HepG2 (cell line): Measurements from ENCODE around the gene RNF150. TPM values are rescaled to one million over a fixed set of nuclear protein-coding genes. Genes with fewer than 3 reads are reported as not detected.

Source experiments
- ATAC-seq: fragments of 200-7000 bp; cut with Tn5 transposase; 3 replicates; pipeline ENCODE4 v1.9.1; 2020; ENCODE audit warnings: mild to moderate bottlenecking, moderate library complexity
- BruUV-seq: library from RNA; stranded (reverse); fragments of 400-500 nt; replicated peaks from 2 replicates; lab custom pipeline; 2021; lab: Mats Ljungman, UMichigan
- CTCF ChIA-PET: fragments of 300-600 bp; formaldehyde crosslinking; extraction: SDS; loops from one replicate; lab custom pipeline; 2021; ENCODE audit warnings: low total read pairs, inconsistent platforms, low intra/inter-chr PET ratio; lab: Yijun Ruan, JAX
- POLR2A ChIA-PET: fragments of 350-600 bp; sonication (Branson Sonifier 250); formaldehyde crosslinking; loops from one replicate; lab custom pipeline; 2020; ENCODE audit warnings: antibody characterized with exemption, inconsistent platforms; lab: Yijun Ruan, JAX
- DNase-seq: peaks from one replicate; pipeline ENCODE4 v3.0.0-alpha.2; 2015; ENCODE audit warnings: low spot score
- FAIRE-seq: peaks from 3 replicates; lab custom pipeline; 2011; peaks lifted over from hg19 to GRCh38; lab: Jason Lieb, UNC
- H2AFZ ChIP-seq: one replicate; pipeline ENCODE4 v1.6.1; 2011; ENCODE audit warnings: low read length, inconsistent platforms
- H3K27ac ChIP-seq: fragments of 300-600 bp; 3 replicates; pipeline ENCODE4 v1.8.0; 2011; ENCODE audit warnings: mixed run types, mild to moderate bottlenecking, mixed read lengths, low read length, inconsistent platforms; ENCODE audit not compliant: insufficient read depth; ENCODE audit errors: extremely low read length
- H3K27me3 ChIP-seq, 2 experiments: fragments of 200-600 bp in 1 of 2; 2 replicates in 1 of 2; 3 replicates in 1 of 2; pipeline versions ENCODE4 v1.6.0 to v1.8.0; 2011; ENCODE audit warnings: low read length in 2 of 2, mild to moderate bottlenecking in 2 of 2, moderate library complexity in 2 of 2, inconsistent platforms in 1 of 2; ENCODE audit not compliant: insufficient read depth in 2 of 2, control insufficient read depth in 1 of 2
- H3K36me3 ChIP-seq, 2 experiments: fragments of 200-600 bp in 1 of 2; replicated peaks in 1 of 2; 2 replicates in 1 of 2; 3 replicates in 1 of 2; pipeline versions ENCODE4 v1.5.1 to v1.8.0; 2011; ENCODE audit warnings: low read length in 2 of 2, inconsistent platforms in 1 of 2; ENCODE audit not compliant: insufficient read depth in 2 of 2, control insufficient read depth in 1 of 2
- H3K4me1 ChIP-seq: 2 replicates; pipeline ENCODE4 v1.5.1; 2012; ENCODE audit warnings: low read length, inconsistent platforms; ENCODE audit not compliant: insufficient read depth
- H3K4me2 ChIP-seq: 2 replicates; pipeline ENCODE4 v1.6.0; 2011; ENCODE audit warnings: low read depth, low read length, inconsistent platforms
- H3K4me3 ChIP-seq, 3 experiments: fragments of 200-600 bp in 1 of 3; sonication (generic), shearing (Covaris generic) in 1 of 3; replicated peaks in 1 of 3; 2 replicates each; pipeline ENCODE4 v1.5.1; 2011 to 2016; ENCODE audit warnings: low read length in 3 of 3, inconsistent platforms in 2 of 3, low read depth in 2 of 3, mild to moderate bottlenecking in 2 of 3, control low read depth in 1 of 3, mixed read lengths in 1 of 3; ENCODE audit not compliant: insufficient read depth in 1 of 3
- H3K79me2 ChIP-seq: one replicate; pipeline ENCODE4 v1.6.1; 2011; ENCODE audit warnings: low read length, inconsistent platforms; ENCODE audit not compliant: insufficient read depth
- H3K9ac ChIP-seq: 2 replicates; pipeline ENCODE4 v1.6.0; 2011; ENCODE audit warnings: mild to moderate bottlenecking, low read depth, low read length, inconsistent platforms; ENCODE audit not compliant: insufficient read depth
- H3K9me3 ChIP-seq: 2 replicates; pipeline ENCODE4 v1.5.1; 2012; ENCODE audit warnings: mild to moderate bottlenecking, low read length
- H4K20me1 ChIP-seq: 2 replicates; pipeline ENCODE4 v1.6.0; 2011; ENCODE audit warnings: inconsistent platforms, mild to moderate bottlenecking, low read length, moderate library complexity; ENCODE audit not compliant: insufficient read depth
- AKNA ChIP-seq: sonication (generic); formaldehyde crosslinking; IDR thresholded peaks from 2 replicates; pipeline ENCODE4 v1.4.0; 2020; ENCODE audit warnings: missing genetic modification reagents, borderline replicate concordance
- ASH2L ChIP-seq: fragments of 300-600, 200-600 bp; sonication (generic); IDR thresholded peaks from 2 replicates; pipeline ENCODE4 v1.7.0; 2017; ENCODE audit warnings: low read depth, mild to moderate bottlenecking, moderate library complexity, mixed read lengths, low read length; ENCODE audit not compliant: insufficient read length
- BRD4 ChIP-seq: sonication (generic); formaldehyde crosslinking; IDR thresholded peaks from 2 replicates; pipeline ENCODE4 v1.4.0; 2020; ENCODE audit warnings: missing genetic modification reagents
- GTF2F1 ChIP-seq: fragments of 150-350 bp; IDR thresholded peaks from 2 replicates; pipeline ENCODE4 v1.6.1; 2014; ENCODE audit warnings: low read length
- HNF1B ChIP-seq: sonication (generic); formaldehyde crosslinking; IDR thresholded peaks from 2 replicates; pipeline ENCODE4 v1.5.1; 2020; ENCODE audit warnings: mild to moderate bottlenecking, moderate library complexity, missing genetic modification reagents
- NCOA5 ChIP-seq: sonication (generic); formaldehyde crosslinking; IDR thresholded peaks from 2 replicates; pipeline ENCODE4 v1.4.0; 2020; ENCODE audit warnings: missing genetic modification reagents
- NFATC3 ChIP-seq: sonication (generic); formaldehyde crosslinking; IDR thresholded peaks from 2 replicates; pipeline ENCODE4 v1.5.1; 2020; ENCODE audit warnings: mild to moderate bottlenecking, missing genetic modification reagents
- RAD51 ChIP-seq: fragments of 450-650 bp; IDR thresholded peaks from 2 replicates; pipeline ENCODE4 v1.6.1; 2016; ENCODE audit warnings: borderline replicate concordance
- SNAI1 ChIP-seq: sonication (generic); formaldehyde crosslinking; IDR thresholded peaks from 2 replicates; pipeline ENCODE4 v1.5.0; 2020; ENCODE audit warnings: mild to moderate bottlenecking, missing genetic modification reagents, borderline replicate concordance
- ZBTB2 ChIP-seq: sonication (generic); formaldehyde crosslinking; IDR thresholded peaks from 2 replicates; pipeline ENCODE4 v1.8.0; 2022; ENCODE audit warnings: low read depth, missing genetic modification reagents
- ZNF160 ChIP-seq: sonication (generic); formaldehyde crosslinking; IDR thresholded peaks from 2 replicates; pipeline ENCODE4 v1.8.0; 2022; ENCODE audit warnings: mild to moderate bottlenecking, inconsistent platforms, missing genetic modification reagents
- ZNF761 ChIP-seq: sonication (generic); formaldehyde crosslinking; conservative IDR thresholded peaks from 2 replicates; pipeline ENCODE4 v1.4.0; 2020; ENCODE audit warnings: mild to moderate bottlenecking, missing genetic modification reagents
- ZNF775 ChIP-seq: sonication (generic); formaldehyde crosslinking; IDR thresholded peaks from 2 replicates; pipeline ENCODE4 v1.4.0; 2020; ENCODE audit warnings: missing genetic modification reagents, mild to moderate bottlenecking, moderate library complexity, borderline replicate concordance
- ZNF792 ChIP-seq: IDR thresholded peaks from 2 replicates; pipeline ENCODE4 v1.6.1; 2016
- ZSCAN31 ChIP-seq: sonication (generic); formaldehyde crosslinking; IDR thresholded peaks from 2 replicates; pipeline ENCODE4 v1.5.0; 2020; ENCODE audit warnings: low read depth, mild to moderate bottlenecking, missing genetic modification reagents
- WGBS: methylation state at CpG from one replicate; pipeline ENCODE4 v1.1.6; 2017; ENCODE audit warnings: low lambda C conversion rate; 5-methylcytosine and 5-hydroxymethylcytosine counted together
- in situ Hi-C: cut with HindIII; loops from 2 replicates; pipeline ENCODE4 v1.10.0; 2017; ENCODE audit warnings: low pct_unique_long_range_greater_than_20kb; ENCODE audit not compliant: extremely low pct_ligation_motif_present
- intact Hi-C: fragments of 100-400 bp; cut with micrococcal nuclease; formaldehyde crosslinking; loops from one replicate; pipeline ENCODE4 v1.10.0; 2022; ENCODE audit not compliant: unreplicated experiment
- polyA plus RNA-seq, 8 experiments: library from polyadenylated mRNA; depleted of rRNA in 3 of 8; stranded (reverse) in 7 of 8; unstranded in 1 of 8; fragments of >200 nt; fragmentation: Illumina TruSeq in 4 of 8; extraction: Trizol in 4 of 8; gene quantifications; 2 replicates each; pipeline versions ENCODE4 v1.2.1 to v1.2.3, GENCODE V29; 2011 to 2016; ENCODE audit warnings: low read depth in 4 of 8, missing spikeins in 1 of 8, mixed read lengths in 1 of 8; ENCODE audit not compliant: insufficient read depth in 1 of 8
- total RNA-seq, 5 experiments: library from RNA; depleted of rRNA; stranded (reverse); fragments of >200 nt; fragmentation: Illumina TruSeq; extraction: Trizol; gene quantifications; 2 replicates each; pipeline ENCODE4 v1.2.3, GENCODE V29; 2016; ENCODE audit warnings: low read depth in 1 of 5

Gene RNF150
- total and polyA plus RNA-seq, 2 of the 13 experiments (the other 11 are each of a cell fraction or from before 2014, with no cell fraction given), result 0.02 to 0.03 TPM

GRCh38 chr4:141058591-141059512 lies 74.4 kb downstream of the RNF150 start:
- in situ Hi-C loops, result no loop called here
- Histone ChIP-seq H3K79me2 (no peaks in the 10 kb centered on the region), H3K27ac (no peak overlapping the region), H4K20me1 (no peaks in the 10 kb centered on the region), H3K4me3 (no peak overlapping the region), H3K4me2 (no peak overlapping the region), H3K9me3 (no peaks in the 10 kb centered on the region), H3K9ac (no peak overlapping the region), H2AFZ (no peak overlapping the region), H3K27me3 (no peaks in the 10 kb centered on the region; a peak in 1 of 5 replicates), H3K4me1 (no peaks in the 10 kb centered on the region), H3K36me3 (no peaks in the 10 kb centered on the region)
- no peak for FAIRE-seq
- WGBS, result 15% methylated on average over 4 of the region's 4 CpGs
- POLR2A ChIA-PET, result no interaction called here
- no peak for DNase-seq
- BruUV-seq, result no TSS peak
- no peak for ATAC-seq
- intact Hi-C loops, result no loop called here
- CTCF ChIA-PET, result no interaction called here
- no peak for TF ChIP-seq NCOA5
- no peak for TF ChIP-seq RAD51
- no peak for TF ChIP-seq ZNF792 (CRISPR knock-in tag)
- no peak for TF ChIP-seq HNF1B (CRISPR knock-in tag)
- no peak for TF ChIP-seq ZNF160 (CRISPR knock-in tag)
- TF ChIP-seq ASH2L, result no peak
- no peak for TF ChIP-seq SNAI1 (CRISPR knock-in tag)
- no peak for TF ChIP-seq ZNF775 (CRISPR knock-in tag)
- no peak for TF ChIP-seq ZSCAN31
- TF ChIP-seq ZNF761 (CRISPR knock-in tag), result no peak
- TF ChIP-seq BRD4 (CRISPR knock-in tag), result no peak
- no peak for TF ChIP-seq GTF2F1
- no peak for TF ChIP-seq ZBTB2 (CRISPR knock-in tag)
- no peak for TF ChIP-seq AKNA (CRISPR knock-in tag)
- TF ChIP-seq NFATC3 (CRISPR knock-in tag), result no peak
